RPMI7951 (cell line): ENCODE measurements around the gene MORN1. TPM values are rescaled to one million over a fixed set of nuclear protein-coding genes. Genes with fewer than 3 reads are reported as not detected.

Experiments
- DNase-seq: peaks from one replicate; pipeline ENCODE4 v3.0.0-alpha.2; 2012; ENCODE audit warnings: low read depth
- total RNA-seq: library from RNA; depleted of rRNA; stranded (reverse); fragments of >200 nt; shearing (Covaris generic); gene quantifications from 2 replicates; pipeline ENCODE4 v1.2.3, GENCODE V29; 2014; rRNA removed

Gene MORN1
- total RNA-seq, 1 experiment from 2014 or later: 8.3 TPM

DNA sequence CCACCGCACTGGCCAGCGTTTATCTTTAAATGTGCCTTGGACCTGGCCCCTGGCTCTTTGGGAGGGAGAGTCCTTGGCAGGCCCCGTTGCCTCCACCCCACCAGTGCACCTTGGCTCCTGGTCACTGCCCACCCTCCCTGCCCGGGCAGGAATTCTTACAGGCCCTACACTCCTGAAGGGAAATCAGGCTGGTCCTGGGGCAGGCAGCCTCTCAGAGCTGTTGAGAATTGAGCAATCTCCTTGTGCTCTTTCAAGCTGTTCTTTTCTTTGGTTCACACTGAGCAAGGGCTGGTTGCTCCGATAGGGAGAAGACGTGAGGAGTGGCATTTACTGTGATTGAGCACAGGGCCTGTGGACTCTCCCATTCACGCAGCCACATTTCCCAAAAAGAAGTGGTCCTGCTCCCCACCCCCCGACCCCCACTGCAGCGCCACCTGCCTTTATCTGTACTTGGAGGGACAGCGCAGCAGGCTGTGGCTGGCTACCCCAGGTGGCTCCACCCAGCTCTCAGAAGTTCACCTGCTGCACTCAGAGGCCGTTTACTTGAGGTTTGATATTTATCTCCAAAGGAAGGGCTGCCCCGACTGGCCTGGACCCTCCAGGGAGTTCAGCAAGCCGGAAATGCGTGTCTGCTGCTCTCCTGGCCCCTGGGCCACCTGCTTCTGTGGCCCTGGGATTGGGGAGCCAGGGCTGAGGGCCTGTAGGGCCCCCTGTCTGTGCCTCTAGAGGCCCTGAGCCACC lies 115.4 kb downstream of the MORN1 start:
- DNase-seq: no peak

GRCh38 chr1:2274929-2275475 lies 116.4 kb downstream of the MORN1 start:
- no peak for DNase-seq

GRCh38 chr1:2274231-2274928 lies 117.0 kb downstream of the MORN1 start:
- no peak for DNase-seq

DNA sequence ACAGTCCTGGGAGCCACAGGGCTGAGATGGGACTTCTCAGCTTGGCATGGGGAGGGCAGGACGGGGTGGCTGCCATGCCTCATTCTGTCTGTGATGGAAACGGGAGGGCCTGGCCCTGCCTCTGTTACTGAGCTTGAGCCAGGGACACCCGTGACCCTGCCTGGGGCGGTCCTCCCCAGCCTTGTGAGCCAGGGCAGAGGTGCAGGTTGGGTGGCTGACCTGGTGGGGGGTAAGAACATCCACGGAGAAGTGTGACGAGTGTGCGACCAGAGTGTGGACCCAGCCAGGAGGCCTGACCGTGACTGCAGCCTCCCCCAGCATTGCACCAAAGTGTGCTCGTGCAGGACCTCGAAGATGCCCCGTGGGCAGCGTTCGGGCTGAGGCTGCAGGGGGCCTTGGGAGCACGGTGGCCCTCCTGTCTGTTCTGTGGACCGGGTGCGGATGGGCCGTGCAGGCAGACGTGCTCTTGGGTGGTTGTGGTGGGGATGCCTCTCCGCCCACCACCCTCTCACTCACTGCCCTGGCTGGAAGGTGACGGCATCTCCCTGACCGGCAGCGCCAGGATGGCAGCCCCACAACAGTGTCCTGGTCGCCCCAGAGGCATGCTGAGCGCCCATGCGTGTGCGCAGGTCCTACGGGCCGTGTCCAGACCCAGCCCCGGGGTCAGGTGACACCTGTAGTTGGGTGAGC lies 117.8 kb downstream of the MORN1 start:
- DNase-seq: no peak

GRCh38 chr1:2272686-2273400 lies 118.5 kb downstream of the MORN1 start:
- no peak for DNase-seq

DNA sequence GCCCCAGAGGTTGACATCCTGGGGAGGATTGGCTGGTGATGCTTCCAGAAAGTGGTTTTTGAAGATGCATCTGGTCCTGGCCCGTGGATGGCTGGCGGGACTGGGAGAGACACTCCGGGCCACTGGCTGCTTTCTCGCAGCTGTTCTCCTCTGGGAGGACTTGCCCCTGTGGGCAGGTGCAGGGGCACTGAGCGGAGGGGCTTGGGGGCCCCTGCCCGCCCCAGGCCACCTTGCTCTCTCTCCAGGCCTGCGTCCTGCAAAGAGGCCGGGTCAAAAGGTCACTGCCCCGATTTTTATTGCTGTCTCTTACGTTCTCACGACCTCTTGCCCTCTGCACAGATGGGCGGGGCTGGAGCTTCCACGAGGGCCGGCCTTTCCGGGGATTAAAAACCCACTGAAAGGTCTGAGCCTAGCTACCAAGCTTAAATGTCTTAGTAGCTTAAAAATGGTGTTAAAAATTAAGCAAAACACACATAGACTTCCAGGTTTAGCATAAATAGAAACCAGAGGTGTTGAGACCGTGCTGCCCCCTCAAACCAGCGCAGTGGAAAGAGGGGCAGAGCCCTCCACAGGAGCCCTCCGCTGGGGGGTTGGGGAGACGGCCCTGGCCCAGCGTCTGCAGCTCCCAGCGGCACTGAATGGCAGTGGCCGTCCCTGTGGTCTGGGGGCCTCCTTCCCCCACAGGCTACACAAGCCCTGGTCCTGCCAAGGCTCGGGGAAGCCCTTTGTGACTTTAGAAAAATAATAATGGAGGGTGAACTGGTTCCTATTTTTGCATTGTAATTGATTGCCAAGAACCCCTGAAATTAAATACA lies 119.3 kb downstream of the MORN1 start:
- no peak for DNase-seq

Other genes starting within 250 kb of the MORN1 start
- gene FAAP20, start 196.8 kb downstream of the MORN1 start, total RNA-seq: 30.3 and 38.3 TPM in 2 replicates
- 3.5 and 7.7 TPM in 2 replicates for gene SKI, start 163.2 kb downstream of the MORN1 start, total RNA-seq
- gene RER1, start 287 bp upstream of the MORN1 start, total RNA-seq: 99.8 and 113 TPM in 2 replicates
- gene PEX10, start 21.0 kb upstream of the MORN1 start, total RNA-seq: 23.3 and 27.9 TPM in 2 replicates
- 0.12 and 0.29 TPM in 2 replicates for gene PLCH2, start 84.7 kb upstream of the MORN1 start, total RNA-seq
- 15.0 and 17.6 TPM in 2 replicates for gene PANK4, start 135.0 kb upstream of the MORN1 start, total RNA-seq
- not detected in 2 replicates for gene HES5, start 138.7 kb upstream of the MORN1 start, total RNA-seq
- gene TNFRSF14, start 164.8 kb upstream of the MORN1 start, total RNA-seq: 26.8 and 29.4 TPM in 2 replicates
- gene PRXL2B, start 195.2 kb upstream of the MORN1 start, total RNA-seq: 21.5 and 26.1 TPM in 2 replicates
- 2.8 TPM in 1 of 2 replicates, not detected in the other for gene MMEL1, start 241.5 kb upstream of the MORN1 start, total RNA-seq